ENCODE results near the gene NRIP2.
"Not testable (repeated sequence)": the region's sequence is repeated elsewhere in the genome, so short reads cannot be mapped to it uniquely, and the experiment has no call there.

The NRIP2 gene, protein sequence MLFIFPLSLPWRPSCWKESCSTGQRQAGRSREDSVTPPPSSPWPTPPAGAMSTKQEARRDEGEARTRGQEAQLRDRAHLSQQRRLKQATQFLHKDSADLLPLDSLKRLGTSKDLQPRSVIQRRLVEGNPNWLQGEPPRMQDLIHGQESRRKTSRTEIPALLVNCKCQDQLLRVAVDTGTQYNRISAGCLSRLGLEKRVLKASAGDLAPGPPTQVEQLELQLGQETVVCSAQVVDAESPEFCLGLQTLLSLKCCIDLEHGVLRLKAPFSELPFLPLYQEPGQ

GRCh38 chr12:2834581-2835491, at the start of gene NRIP2:
Gene NRIP2, minus strand, starts transcription at chr12:2835035. Its CDS starts 52 bp downstream, at chr12:2834983.
- DNase-seq = peak; percentile 25

DNA sequence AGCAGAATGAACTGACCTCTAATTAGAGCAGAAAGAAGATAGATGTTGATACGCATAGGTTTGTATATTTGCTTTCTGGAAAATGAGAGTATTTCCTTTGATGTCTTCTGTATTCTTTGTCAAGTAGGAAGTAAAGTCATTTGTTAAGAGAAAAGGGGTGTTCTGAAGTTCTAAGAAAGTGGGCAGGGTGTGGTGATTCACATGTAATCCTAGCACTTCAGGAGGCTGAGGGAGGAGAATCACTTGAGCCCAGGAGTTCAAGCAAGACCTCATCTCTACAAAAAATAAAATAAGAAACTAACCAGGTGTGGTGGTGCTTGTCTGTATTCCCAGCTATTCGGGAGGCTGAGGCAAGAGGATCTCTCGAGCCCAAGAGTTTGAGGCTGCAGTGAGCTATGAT, 45.0 kb upstream of the NRIP2 start:
- DNase-seq = no peak

DNA sequence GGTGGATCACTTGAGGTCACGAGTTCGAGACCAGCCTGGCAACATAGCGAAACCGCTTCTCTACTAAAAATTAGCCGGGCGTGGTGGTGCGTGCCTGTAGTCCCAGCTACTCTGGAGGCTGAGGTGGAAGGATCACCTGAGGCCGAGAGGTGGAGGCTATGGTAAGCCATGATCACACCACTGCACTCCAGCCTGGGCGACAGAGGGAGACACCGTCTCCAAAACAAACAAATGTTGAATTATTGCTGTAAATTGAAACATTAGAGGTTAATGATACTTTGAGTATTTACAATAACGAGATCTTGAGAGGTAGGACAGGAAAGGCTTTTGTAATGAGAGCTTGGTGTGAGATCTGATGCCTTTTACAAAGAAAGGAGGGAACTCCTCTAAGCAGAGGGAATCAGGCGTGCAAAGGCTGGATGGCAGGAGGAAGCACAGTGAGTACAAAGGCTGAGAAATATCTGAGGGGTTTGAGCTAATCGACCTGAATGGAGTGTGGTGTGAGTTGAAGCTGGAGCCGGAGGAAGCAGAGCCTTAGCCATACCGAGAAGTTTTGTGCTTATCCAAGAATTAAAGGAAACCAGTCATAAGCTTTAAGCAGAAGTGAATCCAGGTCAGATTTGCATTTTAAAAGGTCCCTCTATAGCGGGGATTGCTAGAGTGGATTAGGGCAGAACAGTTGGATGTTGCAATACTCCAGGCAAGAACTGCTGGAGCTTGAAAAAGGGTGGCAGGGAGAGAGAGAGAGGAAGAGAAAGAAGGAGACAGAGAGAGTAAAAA, 43.3 kb upstream of the NRIP2 start:
- no peak for DNase-seq

DNA sequence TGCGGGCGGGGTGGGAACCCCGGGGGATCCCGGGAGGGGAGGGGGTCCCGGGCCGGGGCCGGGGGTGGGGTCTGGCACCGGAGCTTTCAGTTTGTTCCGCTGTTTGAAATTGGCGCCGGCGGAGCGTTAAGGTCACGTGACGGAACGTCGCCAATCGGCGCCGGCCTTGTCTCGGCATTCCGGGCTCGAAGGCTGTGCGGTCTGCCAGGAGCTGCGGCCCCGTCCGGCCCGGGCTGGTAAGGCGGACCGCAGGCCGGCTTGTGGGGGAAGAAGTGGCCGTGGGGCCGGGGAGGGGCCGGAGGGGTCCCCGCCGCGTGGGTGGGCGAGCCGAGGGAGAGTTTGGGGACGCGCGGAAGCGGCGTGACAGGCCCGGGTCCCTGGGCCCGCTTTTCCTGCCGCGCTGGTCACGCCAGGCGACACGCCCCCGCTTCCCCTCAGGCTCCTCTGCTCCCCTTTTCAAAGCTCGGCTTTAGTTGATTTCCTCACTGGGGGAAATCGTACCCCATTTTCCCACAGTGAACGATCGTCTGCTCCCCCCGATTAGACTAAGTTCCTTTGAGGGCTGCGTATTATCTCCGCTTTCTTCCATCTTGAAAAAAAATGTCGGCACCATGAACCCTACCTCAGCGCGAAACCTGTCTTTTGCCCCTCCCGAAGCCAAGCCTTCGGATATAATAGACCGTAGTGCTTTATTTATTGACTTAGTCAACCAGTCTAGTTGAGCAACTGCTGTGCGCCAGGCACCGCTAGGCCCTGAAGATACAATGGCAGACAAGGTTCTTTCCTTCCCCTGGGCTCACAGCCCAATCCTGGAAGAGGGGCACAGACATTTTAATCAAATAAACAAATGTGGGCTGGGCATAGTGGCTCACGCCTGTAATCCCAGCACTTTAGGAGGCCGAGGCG, 42.5 kb upstream of the NRIP2 start, which contains the start of the genes FOXM1 and RHNO1:
Gene FOXM1 (minus strand): TSS at position 128 of the 906 bp plus-strand sequence. CDS start 2,696 bp downstream, outside the sequence.
Gene RHNO1 (plus strand): TSS at position 177 of the 906 bp plus-strand sequence. CDS start 8,144 bp downstream, outside the sequence.
- peak; percentile 61 for DNase-seq

- DNase-seq = no peak
Measured at GRCh38 chr12:2876431-2877046, 41.7 kb upstream of the NRIP2 start.

- not testable (repeated sequence) for DNase-seq
Measured at GRCh38 chr12:2868986-2869632, 34.3 kb upstream of the NRIP2 start.

DNA sequence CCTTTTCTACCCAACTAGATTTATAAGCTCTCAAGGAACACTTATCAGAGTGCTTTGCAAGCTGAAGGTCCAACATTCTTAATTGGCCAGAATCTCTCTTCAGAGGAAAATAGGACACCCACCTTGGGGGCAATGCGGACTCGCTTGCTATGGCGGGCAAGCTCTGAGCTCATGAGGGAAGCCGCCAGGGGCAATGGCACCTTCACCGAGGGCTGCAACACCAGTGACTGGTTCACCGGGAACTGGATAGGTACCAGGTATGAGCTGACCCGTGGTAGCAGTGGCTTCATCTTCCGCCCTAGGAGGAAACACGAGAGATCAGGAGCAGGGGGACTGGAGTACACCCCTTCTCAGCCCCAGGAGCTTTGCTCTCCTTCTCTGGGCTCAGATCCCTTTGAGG, 29.4 kb upstream of the NRIP2 start:
- DNase-seq = no peak

- not testable (repeated sequence) for DNase-seq
Measured at GRCh38 chr12:2863402-2863801, 28.6 kb upstream of the NRIP2 start.

DNA sequence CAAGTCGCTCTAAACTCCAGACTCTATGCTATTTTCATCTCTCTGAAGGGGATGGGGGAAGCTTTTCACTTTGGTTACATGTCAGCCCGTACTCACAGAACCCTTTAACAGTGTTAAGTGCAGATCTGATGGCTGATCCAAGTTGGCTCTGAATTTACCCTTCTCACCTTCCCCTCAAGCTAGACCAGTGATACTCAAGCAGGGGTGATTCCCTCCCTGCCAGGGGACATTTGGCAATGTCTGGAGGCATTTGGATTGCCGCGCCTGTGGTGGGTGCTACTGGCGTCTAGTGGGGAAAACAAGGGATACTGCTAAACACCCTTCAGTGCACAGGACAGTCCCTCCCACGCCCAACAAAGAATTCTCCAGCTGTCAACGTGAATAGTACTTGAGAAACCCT, 28.0 kb upstream of the NRIP2 start:
- DNase-seq = no peak

DNA sequence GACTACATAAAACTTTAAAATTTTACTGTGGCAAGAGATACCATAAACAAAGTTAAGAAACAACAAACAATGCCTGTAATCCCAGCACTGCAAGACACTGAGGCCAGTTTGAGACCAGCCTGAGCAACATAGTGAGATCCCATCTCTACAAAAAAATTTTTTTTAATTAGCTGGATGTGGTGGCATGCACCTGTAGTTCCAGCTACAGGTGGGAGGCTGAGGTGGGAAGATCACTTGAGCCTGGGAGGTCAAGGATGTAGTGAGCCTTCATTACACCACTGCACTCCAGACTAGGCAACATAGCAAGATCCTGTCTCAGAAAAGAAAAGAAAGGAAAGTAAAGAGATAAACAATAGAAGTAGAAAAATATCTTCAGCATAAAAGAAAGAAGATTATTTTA, 25.3 kb upstream of the NRIP2 start:
- DNase-seq = no peak

DNA sequence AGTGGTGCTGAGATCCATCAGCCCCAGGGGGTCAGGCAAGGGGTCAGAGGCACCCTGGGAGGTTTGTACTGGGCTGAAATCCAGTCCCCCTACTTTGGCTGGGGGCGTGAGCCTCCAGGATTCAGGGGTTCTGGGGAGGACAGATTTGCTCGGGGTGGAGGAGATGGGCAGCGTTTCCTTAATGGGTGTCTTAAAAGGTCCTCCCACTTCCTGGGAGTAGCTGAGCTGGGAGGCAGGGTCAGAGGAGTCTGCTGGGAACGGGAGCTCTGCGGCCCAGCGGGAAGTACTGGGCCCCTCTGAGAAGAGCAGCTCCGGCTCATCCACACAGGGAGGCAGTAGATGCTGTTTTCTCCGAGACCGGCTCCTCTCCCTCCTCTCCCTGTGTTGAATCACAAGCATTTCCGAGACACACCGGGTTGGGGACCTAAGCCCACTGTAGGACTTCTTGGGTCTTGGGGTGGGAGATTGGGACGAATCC, 24.1 kb upstream of the NRIP2 start:
- DNase-seq = no peak

DNA sequence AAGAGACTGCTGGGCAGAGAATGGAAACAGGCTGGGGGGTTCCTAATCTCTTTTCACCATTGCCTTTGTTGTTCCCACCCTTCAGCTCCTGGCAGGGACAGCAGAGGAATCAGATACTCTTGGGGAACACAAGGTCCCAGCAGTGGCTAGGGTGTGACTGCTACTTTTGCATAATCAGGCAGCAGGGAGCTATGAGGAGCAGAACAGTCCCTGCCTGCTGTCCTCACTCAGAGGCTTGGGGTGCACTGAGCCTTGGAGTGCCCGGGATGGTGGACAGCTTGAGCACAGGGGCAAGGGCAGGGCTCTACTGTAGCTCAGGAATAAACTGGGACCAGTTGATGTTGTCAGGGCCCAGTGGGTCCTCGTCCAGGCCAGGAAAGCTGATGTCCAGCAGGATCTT, 23.5 kb upstream of the NRIP2 start:
- DNase-seq = no peak

GRCh38 chr12:2857576-2857975, 22.7 kb upstream of the NRIP2 start:
- DNase-seq = no peak

- no peak for DNase-seq
Measured at GRCh38 chr12:2857021-2857431, 22.2 kb upstream of the NRIP2 start, which contains the start of gene TEX52. Gene TEX52, minus strand, starts transcription at chr12:2857039. Its CDS starts 13 bp downstream, at chr12:2857026.

DNA sequence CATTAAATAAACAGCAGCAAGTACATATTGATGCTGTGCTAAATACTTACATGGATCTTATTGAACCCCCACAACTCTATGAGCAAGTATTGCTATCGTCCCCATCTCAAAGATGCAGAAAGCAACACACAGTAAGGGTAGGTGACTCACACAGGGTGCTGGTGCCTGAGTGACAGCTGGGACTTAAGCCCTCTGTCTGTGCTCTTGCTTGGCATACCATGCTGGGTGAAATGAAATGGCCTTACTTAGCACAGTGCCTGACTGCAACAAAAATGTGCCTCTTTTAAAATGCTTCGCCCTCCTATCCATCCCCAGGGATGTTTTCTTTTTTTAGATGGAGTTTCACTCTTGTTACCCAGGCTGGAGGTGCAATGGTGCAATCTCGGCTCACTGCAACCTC, 21.2 kb upstream of the NRIP2 start:
- no peak for DNase-seq

- DNase-seq = no peak
Measured at GRCh38 chr12:2855546-2855945, 20.7 kb upstream of the NRIP2 start.

GRCh38 chr12:2854669-2855453, 20.0 kb upstream of the NRIP2 start:
- no peak for DNase-seq

- peak; percentile 44 for DNase-seq
Measured at GRCh38 chr12:2853626-2854025, 18.8 kb upstream of the NRIP2 start.

- DNase-seq = no peak
Measured at GRCh38 chr12:2851931-2852330, 17.1 kb upstream of the NRIP2 start.

DNA sequence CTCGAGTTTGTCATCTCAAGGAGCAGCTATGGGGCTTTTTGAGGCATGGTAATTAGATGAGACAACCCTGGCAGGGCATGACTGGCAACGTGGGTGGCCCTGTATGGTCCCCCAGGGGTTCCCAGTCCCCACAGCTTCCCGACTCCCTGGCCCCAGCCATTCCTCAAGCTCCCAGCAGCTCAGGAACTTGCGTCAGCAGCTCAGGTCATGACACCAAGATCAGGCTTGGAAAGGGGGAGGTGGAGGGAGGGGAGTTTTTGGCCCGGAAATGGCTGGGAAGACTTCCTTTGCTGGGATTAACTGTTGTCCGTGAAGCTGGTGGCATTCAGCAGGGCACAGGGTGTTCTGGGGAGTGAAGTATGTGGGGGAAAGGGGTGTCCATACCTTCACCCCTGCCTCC, 10.4 kb upstream of the NRIP2 start:
- DNase-seq = no peak
